Retinal pigment epithelial cell (primary cell): ENCODE data around the gene MOSPD3.
A peak's percentile ranks its signal among the peaks of the same experiment; 100 is the strongest.
"Not testable (repeated sequence)": the region's sequence is repeated elsewhere in the genome, so short reads cannot be mapped to it uniquely, and the experiment has no call there.

Source experiments
- DNase-seq: peaks from one replicate; pipeline ENCODE4 v3.0.0-alpha.2; 2010; ENCODE audit warnings: low read depth
- H3K4me3 ChIP-seq: 2 replicates; pipeline ENCODE4 v1.5.1; 2011; ENCODE audit warnings: mild to moderate bottlenecking, low read length, control low read depth, moderate library complexity
- CTCF ChIP-seq: conservative IDR thresholded peaks from 2 replicates; pipeline ENCODE4 v1.5.1; 2011; ENCODE audit warnings: low read depth, low read length, control low read depth, inconsistent platforms

Gene MOSPD3

GRCh38 chr7:100611983-100612729, at the start of gene MOSPD3:
TSS of gene MOSPD3 (plus strand) at chr7:100612540. CDS start at chr7:100612792, 252 bp downstream.
- H3K4me3 ChIP-seq, result peak within 1 kb of the TSS; percentile 81
- TF ChIP-seq CTCF, result no peak
- DNase-seq, result peak; percentile 99

- H3K4me3 ChIP-seq, result no peak overlapping the region
- DNase-seq, result no peak
- no peak for TF ChIP-seq CTCF
These were observed 49.2 kb upstream of the MOSPD3 start for GRCh38 chr7:100563100-100563564.

- DNase-seq, result no peak
- TF ChIP-seq CTCF, result peak; percentile 99
- no peak overlapping the region for H3K4me3 ChIP-seq
These were observed 48.4 kb upstream of the MOSPD3 start for GRCh38 chr7:100563809-100564400.

GRCh38 chr7:100564405-100564804, 47.9 kb upstream of the MOSPD3 start:
- not testable (repeated sequence) for H3K4me3 ChIP-seq

GRCh38 chr7:100565133-100565571, 47.2 kb upstream of the MOSPD3 start:
- no peak for DNase-seq
- H3K4me3 ChIP-seq, result no peak overlapping the region
- no peak for TF ChIP-seq CTCF

More at GRCh38 chr7:100564405-100564804, 47.9 kb upstream of the MOSPD3 start:
- DNase-seq, result not testable (repeated sequence)

- no peak for DNase-seq
These were observed 46.3 kb upstream of the MOSPD3 start for GRCh38 chr7:100566018-100566531.

More at GRCh38 chr7:100566018-100566531, 46.3 kb upstream of the MOSPD3 start:
- TF ChIP-seq CTCF, result no peak
- no peak overlapping the region for H3K4me3 ChIP-seq
